Measurements from ENCODE around the gene SPAAR. TPM values are rescaled to one million over a fixed set of nuclear protein-coding genes. Genes with fewer than 3 reads are reported as not detected.
A peak's percentile ranks its signal among the peaks of the same experiment; 100 is the strongest.

The SPAAR gene
- total RNA-seq, 1 experiment from 2014 or later, result 0.72 TPM

DNA sequence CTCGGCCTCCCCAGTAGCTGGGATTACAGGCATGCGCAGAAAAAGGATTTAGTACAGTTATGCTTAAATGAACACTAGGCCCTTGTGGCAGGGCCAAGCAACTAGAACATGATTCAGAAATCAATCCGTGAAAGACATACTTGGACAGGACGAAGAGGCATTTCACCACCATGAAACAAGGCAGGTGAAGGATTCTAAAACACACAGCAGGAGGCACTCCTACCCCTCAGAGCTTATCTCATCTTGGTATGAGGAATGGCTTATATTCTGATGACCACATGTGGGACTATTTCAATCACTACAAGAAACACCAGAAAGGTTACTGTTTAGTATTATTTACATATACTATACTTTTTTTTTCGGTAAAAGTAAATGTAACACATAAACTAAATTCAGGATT is 33.0 kb downstream of the SPAAR start:
- no peak for DNase-seq (ENCODE audit: unreplicated experiment)
- no peak overlapping the region for H3K27ac Mint-ChIP-seq (ENCODE audit: low read depth, unreplicated experiment)
- peaks cover 3% of the 10 kb centered on the region for H3K9me3 Mint-ChIP-seq (ENCODE audit: unreplicated experiment)
- intact Hi-C loops (cut with micrococcal nuclease), result no loop called here
- no TSS peak for BruUV-seq (replicated peaks)
- POLR2A ChIA-PET, result interaction anchor here (0.7 kb wide), 1 partner anchor 77 kb away, joined by 4 read pairs; no protein-coding TSS in a partner anchor
- H3K27me3 Mint-ChIP-seq (ENCODE audit: insufficient read depth, unreplicated experiment), result no peaks in the 10 kb centered on the region
- no peak overlapping the region for H3K4me3 Mint-ChIP-seq (ENCODE audit: unreplicated experiment)
- CTCF ChIA-PET, result interaction anchor here (0.7 to 1.2 kb wide), 6 partner anchors 13 to 169 kb away, joined by 3 to 5 read pairs (median 4); no protein-coding TSS in a partner anchor
- TF ChIP-seq, protein P1, sequence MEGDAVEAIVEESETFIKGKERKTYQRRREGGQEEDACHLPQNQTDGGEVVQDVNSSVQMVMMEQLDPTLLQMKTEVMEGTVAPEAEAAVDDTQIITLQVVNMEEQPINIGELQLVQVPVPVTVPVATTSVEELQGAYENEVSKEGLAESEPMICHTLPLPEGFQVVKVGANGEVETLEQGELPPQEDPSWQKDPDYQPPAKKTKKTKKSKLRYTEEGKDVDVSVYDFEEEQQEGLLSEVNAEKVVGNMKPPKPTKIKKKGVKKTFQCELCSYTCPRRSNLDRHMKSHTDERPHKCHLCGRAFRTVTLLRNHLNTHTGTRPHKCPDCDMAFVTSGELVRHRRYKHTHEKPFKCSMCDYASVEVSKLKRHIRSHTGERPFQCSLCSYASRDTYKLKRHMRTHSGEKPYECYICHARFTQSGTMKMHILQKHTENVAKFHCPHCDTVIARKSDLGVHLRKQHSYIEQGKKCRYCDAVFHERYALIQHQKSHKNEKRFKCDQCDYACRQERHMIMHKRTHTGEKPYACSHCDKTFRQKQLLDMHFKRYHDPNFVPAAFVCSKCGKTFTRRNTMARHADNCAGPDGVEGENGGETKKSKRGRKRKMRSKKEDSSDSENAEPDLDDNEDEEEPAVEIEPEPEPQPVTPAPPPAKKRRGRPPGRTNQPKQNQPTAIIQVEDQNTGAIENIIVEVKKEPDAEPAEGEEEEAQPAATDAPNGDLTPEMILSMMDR (IDR thresholded peaks at IDR 0.05; ENCODE audit: unreplicated experiment), result no peak
- peaks cover 5% of the 10 kb centered on the region for H3K36me3 Mint-ChIP-seq (ENCODE audit: insufficient read depth, unreplicated experiment)
- H3K4me1 Mint-ChIP-seq (ENCODE audit: insufficient read depth, unreplicated experiment), result peaks cover 9% of the 10 kb centered on the region

DNA sequence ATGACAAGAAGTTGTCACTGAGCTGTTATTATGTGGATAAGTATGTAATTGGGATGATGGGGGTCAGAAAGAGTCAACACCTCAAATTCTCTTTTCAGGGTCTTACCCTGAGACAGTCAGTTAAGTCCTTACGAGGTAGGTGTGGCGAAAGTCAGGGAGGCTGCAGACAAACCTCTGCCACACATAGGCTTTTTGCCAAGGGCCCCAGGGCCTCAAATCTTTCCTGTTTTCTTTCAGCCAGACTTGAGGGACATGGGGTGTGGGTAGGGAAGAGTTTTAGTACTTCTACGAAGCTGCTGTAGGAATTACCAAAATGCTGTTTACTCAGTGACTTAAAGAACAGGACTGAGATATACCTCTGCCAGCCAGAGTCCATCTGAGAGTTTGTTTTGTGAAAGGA is 34.9 kb downstream of the SPAAR start:
- no peak overlapping the region for H3K4me3 Mint-ChIP-seq (ENCODE audit: unreplicated experiment)
- no peaks in the 10 kb centered on the region for H3K9me3 Mint-ChIP-seq (ENCODE audit: unreplicated experiment)
- intact Hi-C loops (cut with micrococcal nuclease), result no loop called here
- ChIA-PET CTCF (interaction anchor here (0.7 to 4.6 kb wide), 12 partner anchors 9 to 389 kb away, joined by 3 to 88 read pairs (median 8); partner anchors contain the start of gene HRCT1), POLR2A (interaction anchor here (2.3 to 3.2 kb wide), 4 partner anchors 20 to 41 kb away, joined by 14 to 52 read pairs (median 16); partner anchors contain the start of gene HRCT1)
- BruUV-seq (replicated peaks), result no TSS peak
- H3K4me1 Mint-ChIP-seq (ENCODE audit: insufficient read depth, unreplicated experiment), result peaks cover 7% of the 10 kb centered on the region
- H3K27me3 Mint-ChIP-seq (ENCODE audit: insufficient read depth, unreplicated experiment), result no peaks in the 10 kb centered on the region
- H3K27ac Mint-ChIP-seq (ENCODE audit: low read depth, unreplicated experiment), result no peak overlapping the region
- DNase-seq (ENCODE audit: unreplicated experiment), result no peak
- TF ChIP-seq, protein P1 (IDR thresholded peaks at IDR 0.05; ENCODE audit: unreplicated experiment), result no peak
- no peaks in the 10 kb centered on the region for H3K36me3 Mint-ChIP-seq (ENCODE audit: insufficient read depth, unreplicated experiment)

- ChIA-PET POLR2A (interaction anchor here (0.9 to 3.2 kb wide), 6 partner anchors 10 to 84 kb away, joined by 3 to 52 read pairs (median 15); partner anchors contain the start of gene HRCT1), CTCF (interaction anchor here (0.5 to 4.6 kb wide), 19 partner anchors 10 to 331 kb away, joined by 3 to 88 read pairs (median 6); partner anchors contain the start of gene HRCT1)
- Mint-ChIP-seq H3K27ac (ENCODE audit: low read depth, unreplicated experiment) (peak overlapping the region; percentile 79), H3K9me3 (ENCODE audit: unreplicated experiment) (no peaks in the 10 kb centered on the region), H3K36me3 (ENCODE audit: insufficient read depth, unreplicated experiment) (no peaks in the 10 kb centered on the region), H3K4me1 (ENCODE audit: insufficient read depth, unreplicated experiment) (peaks cover 7% of the 10 kb centered on the region), H3K27me3 (ENCODE audit: insufficient read depth, unreplicated experiment) (no peaks in the 10 kb centered on the region), H3K4me3 (ENCODE audit: unreplicated experiment) (peak overlapping the region; percentile 72)
- no peak for DNase-seq (ENCODE audit: unreplicated experiment)
- TF ChIP-seq, protein P1 (IDR thresholded peaks at IDR 0.05; ENCODE audit: unreplicated experiment), result no peak
- intact Hi-C loops (cut with micrococcal nuclease), result loop anchor here (1.0 kb wide), 1 partner anchor 42 kb away; no protein-coding TSS in a partner anchor
- no TSS peak for BruUV-seq (replicated peaks)
These were observed 35.6 kb downstream of the SPAAR start for GRCh38 chr9:35944841-35945240.

- Mint-ChIP-seq H3K27ac (ENCODE audit: low read depth, unreplicated experiment) (peak overlapping the region; percentile 79), H3K4me1 (ENCODE audit: insufficient read depth, unreplicated experiment) (peaks cover 7% of the 10 kb centered on the region), H3K4me3 (ENCODE audit: unreplicated experiment) (peak overlapping the region; percentile 72), H3K36me3 (ENCODE audit: insufficient read depth, unreplicated experiment) (no peaks in the 10 kb centered on the region), H3K27me3 (ENCODE audit: insufficient read depth, unreplicated experiment) (no peaks in the 10 kb centered on the region), H3K9me3 (ENCODE audit: unreplicated experiment) (no peaks in the 10 kb centered on the region)
- TF ChIP-seq, protein P1 (IDR thresholded peaks at IDR 0.05; ENCODE audit: unreplicated experiment), result peak; percentile 73
- ChIA-PET POLR2A (interaction anchor here (0.5 to 3.2 kb wide), 13 partner anchors 11 to 1185 kb away, joined by 3 to 52 read pairs (median 4); partner anchors contain the start of gene HRCT1), CTCF (interaction anchor here (0.5 to 4.6 kb wide), 27 partner anchors 10 to 330 kb away, joined by 3 to 88 read pairs (median 4); partner anchors contain the start of gene HRCT1)
- intact Hi-C loops (cut with micrococcal nuclease), result loop anchor here (1.0 kb wide), 1 partner anchor 42 kb away; no protein-coding TSS in a partner anchor
- BruUV-seq (replicated peaks), result TSS peak; percentile 98
- peak; percentile 89 for DNase-seq (ENCODE audit: unreplicated experiment)
These were observed 36.2 kb downstream of the SPAAR start for GRCh38 chr9:35945341-35946018.
